H4 (cell line): Measurements from ENCODE around the gene MSI2. TPM values are rescaled to one million over a fixed set of nuclear protein-coding genes. Genes with fewer than 3 reads are reported as not detected.

ENCODE experiments used
- DNase-seq: peaks from one replicate; pipeline ENCODE4 v3.0.0-alpha.2; 2015; ENCODE audit warnings: low spot score
- total RNA-seq: library from RNA; depleted of rRNA; stranded (reverse); fragments of >200 nt; shearing (Covaris generic); gene quantifications from 2 replicates; pipeline ENCODE4 v1.2.3, GENCODE V29; 2014

Gene MSI2
- total RNA-seq, 1 experiment from 2014 or later = 27.7 TPM

- no peak for DNase-seq
These were observed 268.7 kb downstream of the MSI2 start for GRCh38 chr17:57524839-57525568.

- no peak for DNase-seq
These were observed 271.1 kb downstream of the MSI2 start for GRCh38 chr17:57527221-57528057.

GRCh38 chr17:57528058-57528451 lies 271.7 kb downstream of the MSI2 start:
- no peak for DNase-seq

- DNase-seq = no peak
These were observed 273.7 kb downstream of the MSI2 start for GRCh38 chr17:57530026-57530425.

- DNase-seq = peak; percentile 33
These were observed 274.2 kb downstream of the MSI2 start for GRCh38 chr17:57530508-57530907.

GRCh38 chr17:57531078-57531477 lies 274.8 kb downstream of the MSI2 start:
- DNase-seq = no peak

GRCh38 chr17:57531648-57532504 lies 275.6 kb downstream of the MSI2 start:
- no peak for DNase-seq

GRCh38 chr17:57532556-57532955 lies 276.2 kb downstream of the MSI2 start:
- no peak for DNase-seq

- DNase-seq = no peak
These were observed 276.6 kb downstream of the MSI2 start for GRCh38 chr17:57532966-57533365.

- no peak for DNase-seq
These were observed 277.5 kb downstream of the MSI2 start for GRCh38 chr17:57533684-57534305.

- DNase-seq = no peak
These were observed 278.5 kb downstream of the MSI2 start for GRCh38 chr17:57534863-57535248.

GRCh38 chr17:57535249-57535966 lies 279.1 kb downstream of the MSI2 start:
- DNase-seq = peak; percentile 69

- DNase-seq = no peak
These were observed 280.0 kb downstream of the MSI2 start for GRCh38 chr17:57536289-57536688.

- DNase-seq = no peak
These were observed 280.6 kb downstream of the MSI2 start for GRCh38 chr17:57536789-57537523.

GRCh38 chr17:57537524-57538410 lies 281.4 kb downstream of the MSI2 start:
- no peak for DNase-seq

GRCh38 chr17:57538736-57539456 lies 282.6 kb downstream of the MSI2 start:
- no peak for DNase-seq

GRCh38 chr17:57539529-57540301 lies 283.4 kb downstream of the MSI2 start:
- DNase-seq = no peak

- DNase-seq = no peak
These were observed 284.3 kb downstream of the MSI2 start for GRCh38 chr17:57540596-57540995.
